CD14-positive monocyte (primary cell): Measurements from ENCODE around the gene GATA3. TPM values are rescaled to one million over a fixed set of nuclear protein-coding genes. Genes with fewer than 3 reads are reported as not detected.
A peak's percentile ranks its signal among the peaks of the same experiment; 100 is the strongest.

Experiments
- DNase-seq, 3 donors: peaks; one replicate each; pipeline ENCODE4 v3.0.0-alpha.2; 2011 to 2022
- H2AFZ ChIP-seq: 2 replicates; pipeline ENCODE4 v1.6.0; 2012; ENCODE audit warnings: mild to moderate bottlenecking, low read depth, low read length, inconsistent platforms; ENCODE audit not compliant: insufficient read depth, poor library complexity, severe bottlenecking
- H3K27ac ChIP-seq, 2 donors: 1 replicate in 1 of 2; 2 replicates in 1 of 2; pipeline ENCODE4 v1.5.1; 2012 to 2013; ENCODE audit warnings: low read length in 2 of 2, control low read depth in 1 of 2, inconsistent platforms in 1 of 2, low read depth in 1 of 2, mild to moderate bottlenecking in 1 of 2
- H3K27me3 ChIP-seq, 2 donors: one replicate each; pipeline versions ENCODE4 v1.6.0 to v1.6.1; 2011 to 2013; ENCODE audit warnings: low read length in 2 of 2; ENCODE audit not compliant: control insufficient read depth in 2 of 2, insufficient read depth in 2 of 2
- H3K36me3 ChIP-seq, 2 donors: replicated peaks in 1 of 2; 1 replicate in 1 of 2; 2 replicates in 1 of 2; pipeline versions ENCODE4 v1.5.1 to v1.6.1; 2012 to 2013; ENCODE audit warnings: low read length in 2 of 2, control low read depth in 1 of 2, inconsistent platforms in 1 of 2, mild to moderate bottlenecking in 1 of 2; ENCODE audit not compliant: insufficient read depth in 2 of 2, control insufficient read depth in 1 of 2
- H3K4me1 ChIP-seq, 2 donors: 1 replicate in 1 of 2; 2 replicates in 1 of 2; pipeline versions ENCODE4 v1.5.1 to v1.6.1; 2012 to 2013; ENCODE audit warnings: low read length in 2 of 2, control low read depth in 1 of 2, inconsistent platforms in 1 of 2, mild to moderate bottlenecking in 1 of 2, moderate library complexity in 1 of 2; ENCODE audit not compliant: insufficient read depth in 2 of 2, control insufficient read depth in 1 of 2
- H3K4me2 ChIP-seq: replicated peaks from 2 replicates; pipeline ENCODE3; 2012; ENCODE audit warnings: low read length, moderate library complexity, mild to moderate bottlenecking; ENCODE audit not compliant: poor library complexity, severe bottlenecking; ENCODE audit errors: extremely low read depth
- H3K4me3 ChIP-seq, 3 experiments: fragments of 200-600 bp in 1 of 3; sonication (generic) in 1 of 3; replicated peaks in 1 of 3; 1 replicate in 2 of 3; 2 replicates in 1 of 3; pipeline ENCODE4 v1.5.1; 2011 to 2013; ENCODE audit warnings: low read length in 3 of 3, mild to moderate bottlenecking in 3 of 3, control low read depth in 2 of 3, low read depth in 2 of 3, inconsistent platforms in 1 of 3, moderate library complexity in 1 of 3
- H3K79me2 ChIP-seq: 2 replicates; pipeline ENCODE4 v1.6.0; 2012; ENCODE audit warnings: mild to moderate bottlenecking, control low read depth, inconsistent platforms, low read length, moderate library complexity; ENCODE audit not compliant: insufficient read depth
- H3K9ac ChIP-seq: 2 replicates; pipeline ENCODE4 v1.6.0; 2017; ENCODE audit warnings: low read length, mild to moderate bottlenecking; ENCODE audit not compliant: insufficient read depth, poor library complexity, severe bottlenecking
- H3K9me3 ChIP-seq, 2 donors: replicated peaks in 1 of 2; 1 replicate in 1 of 2; 2 replicates in 1 of 2; pipeline versions ENCODE4 v1.5.1 to v1.6.1; 2012 to 2013; ENCODE audit warnings: low read length in 2 of 2, control low read depth in 1 of 2; ENCODE audit not compliant: control insufficient read depth in 1 of 2, insufficient read depth in 1 of 2
- H4K20me1 ChIP-seq: 2 replicates; pipeline ENCODE4 v1.6.0; 2012; ENCODE audit warnings: mild to moderate bottlenecking, low read length, control low read depth, moderate library complexity; ENCODE audit not compliant: insufficient read depth
- H3K27ac Mint-ChIP-seq, 7 donors: one replicate each; pipeline ENCODE4 v1.8.0; 2020; ENCODE audit warnings: mild to moderate bottlenecking in 7 of 7, mixed read lengths in 7 of 7, moderate library complexity in 6 of 7, inconsistent platforms in 2 of 7
- H3K27me3 Mint-ChIP-seq, 3 donors: one replicate each; pipeline ENCODE4 v1.8.0; 2021 to 2022; ENCODE audit warnings: low read depth in 3 of 3, mild to moderate bottlenecking in 3 of 3, mixed read lengths in 3 of 3, moderate library complexity in 3 of 3, inconsistent platforms in 1 of 3
- H3K36me3 Mint-ChIP-seq, 2 donors: one replicate each; pipeline ENCODE4 v1.8.0; 2020; ENCODE audit warnings: mixed read lengths in 2 of 2, inconsistent platforms in 1 of 2, mild to moderate bottlenecking in 1 of 2
- H3K4me1 Mint-ChIP-seq: one replicate; pipeline ENCODE4 v1.8.0; 2020; ENCODE audit warnings: mild to moderate bottlenecking, mixed read lengths
- H3K4me3 Mint-ChIP-seq, 2 donors: one replicate each; pipeline ENCODE4 v1.8.0; 2020; ENCODE audit warnings: mild to moderate bottlenecking in 2 of 2, mixed read lengths in 2 of 2, moderate library complexity in 1 of 2
- H3K9me3 Mint-ChIP-seq, 7 donors: one replicate each; pipeline ENCODE4 v1.8.0; 2020 to 2022; ENCODE audit warnings: mixed read lengths in 7 of 7, mild to moderate bottlenecking in 6 of 7, moderate library complexity in 6 of 7, inconsistent platforms in 2 of 7
- WGBS: methylation state at CpG from one replicate; pipeline ENCODE4 v1.1.5; 2013; ENCODE audit warnings: missing lambda C conversion rate; ENCODE audit not compliant: insufficient coverage; 5-methylcytosine and 5-hydroxymethylcytosine counted together
- intact Hi-C, 2 donors: fragments of 100-400 bp; cut with micrococcal nuclease; formaldehyde crosslinking; loops; one replicate each; pipeline versions ENCODE4 v1.15.0 to v1.15.1; 2023
- polyA plus RNA-seq, 3 donors: library from polyadenylated mRNA; depleted of rRNA in 1 of 3; unstranded in 2 of 3; stranded (reverse) in 1 of 3; fragments of 300-500 nt in 2 of 3; fragments of >200 nt in 1 of 3; fragmentation: Illumina TruSeq in 2 of 3; gene quantifications; 1 replicate in 2 of 3; 2 replicates in 1 of 3; pipeline ENCODE4 v1.2.3, GENCODE V29; 2012 to 2021
- TF ChIP-seq, protein P1 (sequence below): fragments of 200-600 bp; IDR thresholded peaks from one replicate; pipeline ENCODE4 v1.8.0; 2022; ENCODE audit warnings: antibody characterized with exemption, mild to moderate bottlenecking

GATA3 gene
- polyA plus RNA-seq, 3 donors = 0.07 to 0.08 TPM; not detected in 1

DNA sequence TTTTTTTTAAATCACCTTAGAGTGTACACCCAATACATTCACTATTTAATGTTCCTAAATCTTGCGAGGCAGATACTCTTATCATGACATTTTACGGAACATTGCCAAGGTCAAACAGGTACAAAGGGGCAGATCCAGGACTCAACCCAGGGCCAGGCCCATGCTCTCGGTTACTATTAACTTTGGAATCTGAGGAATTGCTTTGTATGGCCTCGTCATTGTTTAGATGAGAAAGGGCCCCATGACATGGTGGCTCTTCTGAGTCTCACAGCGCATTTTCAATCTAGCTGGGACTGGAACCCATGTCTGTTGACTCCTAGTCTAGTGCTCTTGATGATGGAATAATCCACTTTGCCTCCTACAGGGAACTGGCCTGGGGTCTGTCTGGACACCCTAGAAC is 59.1 kb downstream of the GATA3 start:
- H3K9ac ChIP-seq = no peak overlapping the region
- no peaks in the 10 kb centered on the region for H3K27me3 ChIP-seq
- 100% methylated on average over 5 of the region's 5 CpGs for WGBS
- Mint-ChIP-seq H3K36me3 (no peaks in the 10 kb centered on the region), H3K4me1 (peaks cover 20% of the 10 kb centered on the region), H3K27ac (no peak overlapping the region), H3K9me3 (peaks cover 0 to 2% (median 0%) of the 10 kb centered on the region in 7 donors), H3K27me3 (no peaks in the 10 kb centered on the region), H3K4me3 (no peak overlapping the region)
- no peaks in the 10 kb centered on the region for H3K9me3 ChIP-seq
- H3K36me3 ChIP-seq = no peaks in the 10 kb centered on the region
- H3K27ac ChIP-seq = no peak overlapping the region
- no peak overlapping the region for H3K4me3 ChIP-seq
- H2AFZ ChIP-seq = no peak overlapping the region
- H3K4me1 ChIP-seq = peaks cover 11 to 16% of the 10 kb centered on the region in 2 donors
- intact Hi-C loops = no loop called here
- no peaks in the 10 kb centered on the region for H4K20me1 ChIP-seq
- TF ChIP-seq, protein P1, sequence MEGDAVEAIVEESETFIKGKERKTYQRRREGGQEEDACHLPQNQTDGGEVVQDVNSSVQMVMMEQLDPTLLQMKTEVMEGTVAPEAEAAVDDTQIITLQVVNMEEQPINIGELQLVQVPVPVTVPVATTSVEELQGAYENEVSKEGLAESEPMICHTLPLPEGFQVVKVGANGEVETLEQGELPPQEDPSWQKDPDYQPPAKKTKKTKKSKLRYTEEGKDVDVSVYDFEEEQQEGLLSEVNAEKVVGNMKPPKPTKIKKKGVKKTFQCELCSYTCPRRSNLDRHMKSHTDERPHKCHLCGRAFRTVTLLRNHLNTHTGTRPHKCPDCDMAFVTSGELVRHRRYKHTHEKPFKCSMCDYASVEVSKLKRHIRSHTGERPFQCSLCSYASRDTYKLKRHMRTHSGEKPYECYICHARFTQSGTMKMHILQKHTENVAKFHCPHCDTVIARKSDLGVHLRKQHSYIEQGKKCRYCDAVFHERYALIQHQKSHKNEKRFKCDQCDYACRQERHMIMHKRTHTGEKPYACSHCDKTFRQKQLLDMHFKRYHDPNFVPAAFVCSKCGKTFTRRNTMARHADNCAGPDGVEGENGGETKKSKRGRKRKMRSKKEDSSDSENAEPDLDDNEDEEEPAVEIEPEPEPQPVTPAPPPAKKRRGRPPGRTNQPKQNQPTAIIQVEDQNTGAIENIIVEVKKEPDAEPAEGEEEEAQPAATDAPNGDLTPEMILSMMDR = no peak
- no peak for DNase-seq
- no peaks in the 10 kb centered on the region for H3K79me2 ChIP-seq
- H3K4me2 ChIP-seq = no peak overlapping the region

DNA sequence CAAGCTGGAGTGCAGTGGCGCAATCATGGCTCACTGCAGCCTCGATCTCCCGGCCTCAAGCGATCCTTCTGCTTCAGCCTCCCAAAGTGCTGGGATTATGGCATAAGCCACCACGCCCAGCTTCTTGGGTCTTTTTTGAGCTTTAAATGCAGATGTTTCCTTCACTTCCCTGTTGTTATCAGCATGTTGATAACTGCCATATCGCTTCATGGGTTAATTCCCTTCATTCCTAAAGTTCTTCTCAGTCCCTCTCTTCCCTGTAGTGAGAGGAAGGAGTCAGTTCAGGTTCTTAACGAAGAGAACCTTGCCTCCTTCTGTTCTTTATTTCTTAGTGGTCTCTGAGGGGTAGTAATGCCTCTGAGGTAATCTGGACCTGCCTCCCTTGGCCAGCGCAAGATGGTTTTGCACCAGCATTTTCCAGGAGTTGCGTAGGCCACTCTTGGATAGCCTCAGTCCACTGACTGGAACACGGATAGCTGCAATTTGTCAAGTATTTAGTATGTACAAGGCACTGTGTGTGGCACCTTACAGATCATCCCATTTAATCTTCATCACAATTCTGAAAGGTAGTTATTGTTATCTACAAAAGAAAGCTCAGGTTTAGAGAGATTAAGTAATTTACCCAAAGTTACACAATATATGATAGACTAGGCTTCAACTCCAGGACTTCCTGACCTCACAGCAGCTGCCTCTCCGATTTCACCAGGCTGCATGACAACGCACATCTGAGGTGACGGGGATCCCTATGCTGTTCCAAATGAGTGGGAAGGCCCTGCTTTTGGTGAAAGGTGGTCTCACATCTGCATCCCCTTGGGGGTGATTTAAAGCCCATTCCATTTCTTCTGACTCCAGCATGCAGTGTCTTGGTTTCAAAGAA is 60.5 kb downstream of the GATA3 start:
- Histone ChIP-seq H4K20me1 (no peaks in the 10 kb centered on the region), H3K4me2 (no peak overlapping the region), H3K36me3 (no peaks in the 10 kb centered on the region), H3K27me3 (no peaks in the 10 kb centered on the region), H3K4me3 (no peak overlapping the region), H3K9ac (no peak overlapping the region), H3K9me3 (no peaks in the 10 kb centered on the region), H3K27ac (no peak overlapping the region), H2AFZ (no peak overlapping the region), H3K4me1 (peaks cover 11 to 16% of the 10 kb centered on the region in 2 donors), H3K79me2 (no peaks in the 10 kb centered on the region)
- no peaks in the 10 kb centered on the region for H3K36me3 Mint-ChIP-seq
- no peak overlapping the region for H3K4me3 Mint-ChIP-seq
- intact Hi-C loops = no loop called here
- H3K27me3 Mint-ChIP-seq = no peaks in the 10 kb centered on the region
- H3K27ac Mint-ChIP-seq = peak overlapping the region in 1 of 7 donors; percentile 5
- TF ChIP-seq, protein P1 = no peak
- peaks cover 0 to 2% (median 0%) of the 10 kb centered on the region in 7 donors for H3K9me3 Mint-ChIP-seq
- WGBS = 41% methylated on average over 5 of the region's 13 CpGs
- peak in 2 of 3 donors; percentile 10 to 33 for DNase-seq
- peaks cover 20% of the 10 kb centered on the region for H3K4me1 Mint-ChIP-seq
